Activated CD8-positive, alpha-beta memory T cell treated with anti-CD3 and anti-CD28 coated beads, Interleukin-2, amount 50 U/mL, for 1 hour (primary cell): Measurements from ENCODE around the gene CMPK2.

ENCODE experiments used
- DNase-seq: peaks from one replicate; pipeline ENCODE4 v3.0.0-alpha.2; 2020; ENCODE audit errors: extremely low read depth

CMPK2 gene

GRCh38 chr2:6841537-6842287, 24.0 kb downstream of the CMPK2 start:
- no peak for DNase-seq

GRCh38 chr2:6838673-6839319, 26.9 kb downstream of the CMPK2 start:
- DNase-seq: no peak

GRCh38 chr2:6835467-6835866, 30.2 kb downstream of the CMPK2 start:
- DNase-seq: no peak

- no peak for DNase-seq
These were observed 31.5 kb downstream of the CMPK2 start for GRCh38 chr2:6834163-6834562.

GRCh38 chr2:6833300-6833604, 32.5 kb downstream of the CMPK2 start:
- no peak for DNase-seq

GRCh38 chr2:6832596-6833299, 33.0 kb downstream of the CMPK2 start:
- DNase-seq: no peak

- no peak for DNase-seq
These were observed 34.5 kb downstream of the CMPK2 start for GRCh38 chr2:6831229-6831628.

GRCh38 chr2:6828299-6828584, 37.5 kb downstream of the CMPK2 start:
- DNase-seq: no peak

GRCh38 chr2:6827566-6828298, 38.0 kb downstream of the CMPK2 start:
- no peak for DNase-seq

GRCh38 chr2:6826081-6826913, 39.4 kb downstream of the CMPK2 start:
- DNase-seq: peak; percentile 4

GRCh38 chr2:6824962-6825361, 40.7 kb downstream of the CMPK2 start:
- DNase-seq: no peak

GRCh38 chr2:6823111-6823510, 42.6 kb downstream of the CMPK2 start:
- DNase-seq: no peak

GRCh38 chr2:6822406-6822805, 43.3 kb downstream of the CMPK2 start:
- DNase-seq: no peak

GRCh38 chr2:6820903-6821584, 44.7 kb downstream of the CMPK2 start:
- DNase-seq: no peak

- DNase-seq: no peak
These were observed 45.5 kb downstream of the CMPK2 start for GRCh38 chr2:6820236-6820635.

- DNase-seq: no peak
These were observed 46.0 kb downstream of the CMPK2 start for GRCh38 chr2:6819668-6820067.

- DNase-seq: no peak
These were observed 47.7 kb downstream of the CMPK2 start for GRCh38 chr2:6818012-6818411.

GRCh38 chr2:6814869-6815268, 50.8 kb downstream of the CMPK2 start:
- no peak for DNase-seq

GRCh38 chr2:6814312-6814711, 51.4 kb downstream of the CMPK2 start:
- DNase-seq: no peak

- DNase-seq: no peak
These were observed 52.1 kb downstream of the CMPK2 start for GRCh38 chr2:6813573-6813972.

GRCh38 chr2:6812857-6813530, 52.7 kb downstream of the CMPK2 start:
- DNase-seq: no peak
